ENCODE results near the gene GLIPR1L1.

Gene GLIPR1L1

GRCh38 chr12:75349946-75350345 is 15.5 kb downstream of the GLIPR1L1 start:
- Histone ChIP-seq H3K4me2 (peak overlapping the region; percentile 74), H4K20me1 (ENCODE audit: insufficient read depth) (no peaks in the 10 kb centered on the region), H3K4me3 (IDR thresholded peaks at IDR 0.05; ENCODE audit: insufficient read depth, low read depth, low read length) (no peak overlapping the region), H3K27me3 (ENCODE audit: insufficient read depth, low read depth) (no peaks in the 10 kb centered on the region), H3K27ac (peak overlapping the region; percentile 48), H3K79me2 (ENCODE audit: insufficient read depth, low read depth) (no peaks in the 10 kb centered on the region), H3K4me1 (ENCODE audit: low read depth, poor library complexity, severe bottlenecking) (peaks cover 79% of the 10 kb centered on the region), H3K36me3 (ENCODE audit: insufficient read depth) (no peaks in the 10 kb centered on the region), H2AFZ (ENCODE audit: low read depth) (peak overlapping the region; percentile 5; the same call in 1 of the 2 replicates), H3K9ac (peak overlapping the region; percentile 7; the same call in 1 of the 2 replicates)
- TF ChIP-seq CTCF (conservative IDR thresholded peaks at IDR 0.05; ENCODE audit: low read depth, low read length): no peak

DNA sequence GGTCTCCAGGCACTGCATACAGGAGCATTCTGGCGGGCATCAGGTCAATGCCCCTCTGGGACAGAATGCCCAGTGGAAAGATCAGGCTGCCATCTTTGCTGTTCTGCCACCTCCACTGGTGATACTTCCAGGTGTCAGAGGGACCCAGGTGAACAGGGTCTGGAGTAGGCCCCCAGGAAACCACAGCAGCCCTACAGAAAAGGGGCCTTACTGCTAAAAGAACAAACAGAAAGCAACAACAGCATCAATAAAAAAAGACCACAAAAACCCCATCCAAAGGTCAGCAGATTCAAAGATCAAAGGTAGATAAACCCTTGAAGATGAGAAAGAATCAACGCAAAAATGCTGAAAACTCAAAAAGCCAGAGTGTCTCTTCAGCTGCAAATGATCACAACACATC is 15.9 kb downstream of the GLIPR1L1 start:
- no peak for TF ChIP-seq CTCF (conservative IDR thresholded peaks at IDR 0.05; ENCODE audit: low read depth, low read length)
- Histone ChIP-seq H3K4me3 (IDR thresholded peaks at IDR 0.05; ENCODE audit: insufficient read depth, low read depth, low read length) (no peak overlapping the region), H2AFZ (ENCODE audit: low read depth) (peak overlapping the region; percentile 5; the same call in 1 of the 2 replicates), H3K79me2 (ENCODE audit: insufficient read depth, low read depth) (no peaks in the 10 kb centered on the region), H3K4me1 (ENCODE audit: low read depth, poor library complexity, severe bottlenecking) (peaks cover 75% of the 10 kb centered on the region), H3K9ac (peak overlapping the region; percentile 7; the same call in 1 of the 2 replicates), H3K4me2 (peak overlapping the region; percentile 74), H3K27ac (peak overlapping the region; percentile 48), H3K36me3 (ENCODE audit: insufficient read depth) (no peaks in the 10 kb centered on the region), H4K20me1 (ENCODE audit: insufficient read depth) (no peaks in the 10 kb centered on the region), H3K27me3 (ENCODE audit: insufficient read depth, low read depth) (no peaks in the 10 kb centered on the region)

- no peak for TF ChIP-seq CTCF (conservative IDR thresholded peaks at IDR 0.05; ENCODE audit: low read depth, low read length)
- H3K4me2 ChIP-seq: no peak overlapping the region
- H3K79me2 ChIP-seq (ENCODE audit: insufficient read depth, low read depth): no peaks in the 10 kb centered on the region
- no peak overlapping the region for H3K27ac ChIP-seq
- no peak overlapping the region for H3K4me3 ChIP-seq (IDR thresholded peaks at IDR 0.05; ENCODE audit: insufficient read depth, low read depth, low read length)
- no peaks in the 10 kb centered on the region for H4K20me1 ChIP-seq (ENCODE audit: insufficient read depth)
- no peak overlapping the region for H2AFZ ChIP-seq (ENCODE audit: low read depth)
- no peaks in the 10 kb centered on the region for H3K36me3 ChIP-seq (ENCODE audit: insufficient read depth)
- H3K9ac ChIP-seq: no peak overlapping the region
- H3K4me1 ChIP-seq (ENCODE audit: low read depth, poor library complexity, severe bottlenecking): peaks cover 40% of the 10 kb centered on the region
- no peaks in the 10 kb centered on the region for H3K27me3 ChIP-seq (ENCODE audit: insufficient read depth, low read depth)
These were observed 19.5 kb downstream of the GLIPR1L1 start for GRCh38 chr12:75354011-75354410.

- Histone ChIP-seq H3K36me3 (ENCODE audit: insufficient read depth) (no peaks in the 10 kb centered on the region), H2AFZ (ENCODE audit: low read depth) (no peak overlapping the region), H3K27me3 (ENCODE audit: insufficient read depth, low read depth) (no peaks in the 10 kb centered on the region), H3K79me2 (ENCODE audit: insufficient read depth, low read depth) (no peaks in the 10 kb centered on the region), H3K9ac (no peak overlapping the region), H3K4me3 (IDR thresholded peaks at IDR 0.05; ENCODE audit: insufficient read depth, low read depth, low read length) (no peak overlapping the region), H3K27ac (peak overlapping the region; percentile 76), H3K4me2 (peak overlapping the region; percentile 49), H4K20me1 (ENCODE audit: insufficient read depth) (no peaks in the 10 kb centered on the region), H3K4me1 (ENCODE audit: low read depth, poor library complexity, severe bottlenecking) (peaks cover 56% of the 10 kb centered on the region)
- TF ChIP-seq CTCF (conservative IDR thresholded peaks at IDR 0.05; ENCODE audit: low read depth, low read length): no peak
These were observed 26.4 kb downstream of the GLIPR1L1 start for GRCh38 chr12:75360920-75361319.

All from KMS-11 (cell line).